GM21786 (cell line): ENCODE data around the gene ACER2.

Source experiments
- ATAC-seq: cut with Tn5 transposase; IDR thresholded peaks from one replicate; pipeline ENCODE4 v1.9.1; 2021; ENCODE audit not compliant: unreplicated experiment

Gene ACER2

GRCh38 chr9:19481971-19482404, 73.2 kb downstream of the ACER2 start:
- ATAC-seq = no peak

GRCh38 chr9:19484699-19485098, 75.9 kb downstream of the ACER2 start:
- no peak for ATAC-seq

GRCh38 chr9:19485193-19485592, 76.4 kb downstream of the ACER2 start:
- no peak for ATAC-seq

GRCh38 chr9:19486803-19487202, 78.0 kb downstream of the ACER2 start:
- no peak for ATAC-seq

- no peak for ATAC-seq
Measured at GRCh38 chr9:19488721-19489120, 79.9 kb downstream of the ACER2 start.

GRCh38 chr9:19490269-19490668, 81.5 kb downstream of the ACER2 start:
- no peak for ATAC-seq

GRCh38 chr9:19490828-19491227, 82.0 kb downstream of the ACER2 start:
- ATAC-seq = no peak

- no peak for ATAC-seq
Measured at GRCh38 chr9:19492775-19493173, 84.0 kb downstream of the ACER2 start.

- ATAC-seq = peak; percentile 84
Measured at GRCh38 chr9:19493174-19493811, 84.5 kb downstream of the ACER2 start.

- no peak for ATAC-seq
Measured at GRCh38 chr9:19493876-19494275, 85.1 kb downstream of the ACER2 start.

- ATAC-seq = no peak
Measured at GRCh38 chr9:19495186-19496028, 86.6 kb downstream of the ACER2 start.

GRCh38 chr9:19496321-19497050, 87.7 kb downstream of the ACER2 start:
- ATAC-seq = no peak

GRCh38 chr9:19497276-19497675, 88.5 kb downstream of the ACER2 start:
- ATAC-seq = no peak

- ATAC-seq = no peak
Measured at GRCh38 chr9:19498015-19498414, 89.2 kb downstream of the ACER2 start.
